Thymus (tissue), 11 donors: ENCODE data around the gene RAB23. TPM values are rescaled to one million over a fixed set of nuclear protein-coding genes. Genes with fewer than 3 reads are reported as not detected.

ENCODE experiments used
- DNase-seq, 9 donors: peaks; one replicate each; pipeline ENCODE4 v3.0.0-alpha.2; 2013; ENCODE audit warnings: low spot score in 9 of 9, low read depth in 6 of 9, missing footprints in 1 of 9
- H3K27ac ChIP-seq, 2 donors: one replicate each; pipeline ENCODE4 v1.5.1; 2013; ENCODE audit warnings: control low read depth in 1 of 2, low read depth in 1 of 2, low read length in 1 of 2, mild to moderate bottlenecking in 1 of 2, moderate library complexity in 1 of 2
- H3K27me3 ChIP-seq, 2 donors: one replicate each; pipeline ENCODE4 v1.5.1; 2013; ENCODE audit warnings: low read length in 1 of 2; ENCODE audit not compliant: control insufficient read depth in 2 of 2, insufficient read depth in 1 of 2
- H3K36me3 ChIP-seq, 2 donors: one replicate each; pipeline ENCODE4 v1.5.1; 2013; ENCODE audit warnings: low read length in 1 of 2, mild to moderate bottlenecking in 1 of 2, moderate library complexity in 1 of 2; ENCODE audit not compliant: control insufficient read depth in 2 of 2, insufficient read depth in 2 of 2
- H3K4me1 ChIP-seq, 2 donors: one replicate each; pipeline ENCODE4 v1.5.1; 2013; ENCODE audit warnings: low read length in 2 of 2; ENCODE audit not compliant: control insufficient read depth in 2 of 2, insufficient read depth in 2 of 2
- H3K4me3 ChIP-seq, 2 donors: one replicate each; pipeline ENCODE4 v1.5.1; 2013; ENCODE audit warnings: low read length in 2 of 2, control low read depth in 1 of 2, mild to moderate bottlenecking in 1 of 2
- H3K9me3 ChIP-seq, 2 donors: one replicate each; pipeline ENCODE4 v1.5.1; 2013; ENCODE audit warnings: low read length in 1 of 2, mild to moderate bottlenecking in 1 of 2; ENCODE audit not compliant: control insufficient read depth in 2 of 2, insufficient read depth in 1 of 2
- WGBS: extraction: QIAGEN DNeasy Blood & Tissue Kit; methylation state at CpG from one replicate; pipeline ENCODE4 v1.1.7; 2013; 5-methylcytosine and 5-hydroxymethylcytosine counted together
- polyA plus RNA-seq: library from polyadenylated mRNA; stranded (reverse); fragments of 200-250 nt; gene quantifications from one replicate; pipeline ENCODE4 v1.2.3, GENCODE V29; 2013
- total RNA-seq: library from RNA; stranded (reverse); fragments of 120-200 nt; gene quantifications from one replicate; pipeline ENCODE4 v1.2.4, GENCODE V29; 2013
- donor health status: healthy.

The RAB23 gene
- total and polyA plus RNA-seq, 2 donors = 5.8 to 7.1 TPM

GRCh38 chr6:57205550-57206328 lies 16.4 kb downstream of the RAB23 start:
- H3K9me3 ChIP-seq = no peaks in the 10 kb centered on the region
- no peak overlapping the region for H3K4me3 ChIP-seq
- no peak for DNase-seq
- no peaks in the 10 kb centered on the region for H3K27me3 ChIP-seq
- no peak overlapping the region for H3K27ac ChIP-seq
- H3K4me1 ChIP-seq = no peaks in the 10 kb centered on the region
- 97% methylated on average over 7 of the region's 7 CpGs for WGBS
- no peaks in the 10 kb centered on the region for H3K36me3 ChIP-seq

- DNase-seq = no peak
- Histone ChIP-seq H3K36me3 (no peaks in the 10 kb centered on the region), H3K27ac (no peak overlapping the region), H3K9me3 (no peaks in the 10 kb centered on the region), H3K4me3 (no peak overlapping the region), H3K4me1 (no peaks in the 10 kb centered on the region), H3K27me3 (no peaks in the 10 kb centered on the region)
- WGBS = 99% methylated on average over 1 of the region's 1 CpG
Measured at GRCh38 chr6:57201718-57202117, 20.4 kb downstream of the RAB23 start.

- Histone ChIP-seq H3K4me3 (no peak overlapping the region), H3K36me3 (no peaks in the 10 kb centered on the region), H3K27ac (no peak overlapping the region), H3K27me3 (no peaks in the 10 kb centered on the region), H3K9me3 (no peaks in the 10 kb centered on the region), H3K4me1 (no peaks in the 10 kb centered on the region)
- DNase-seq = no peak
- WGBS = 96% methylated on average over 6 of the region's 6 CpGs
Measured at GRCh38 chr6:57198926-57199636, 23.0 kb downstream of the RAB23 start.

GRCh38 chr6:57195457-57195856 lies 26.6 kb downstream of the RAB23 start:
- DNase-seq = no peak
- WGBS = 94% methylated on average over 2 of the region's 2 CpGs
- Histone ChIP-seq H3K27me3 (no peaks in the 10 kb centered on the region), H3K36me3 (peaks cover 0 to 17% of the 10 kb centered on the region in 2 donors), H3K27ac (no peak overlapping the region), H3K4me3 (no peak overlapping the region), H3K4me1 (no peaks in the 10 kb centered on the region), H3K9me3 (no peaks in the 10 kb centered on the region)

GRCh38 chr6:57193177-57193576 lies 28.9 kb downstream of the RAB23 start:
- peaks cover 0 to 24% of the 10 kb centered on the region in 2 donors for H3K36me3 ChIP-seq
- H3K27me3 ChIP-seq = no peaks in the 10 kb centered on the region
- no peaks in the 10 kb centered on the region for H3K4me1 ChIP-seq
- no peak for DNase-seq
- no peaks in the 10 kb centered on the region for H3K9me3 ChIP-seq
- no peak overlapping the region for H3K4me3 ChIP-seq
- no peak overlapping the region for H3K27ac ChIP-seq

GRCh38 chr6:57190140-57190539 lies 32.0 kb downstream of the RAB23 start:
- H3K4me3 ChIP-seq = no peak overlapping the region
- peak in 1 of 9 donors; percentile 8 for DNase-seq
- H3K27me3 ChIP-seq = no peaks in the 10 kb centered on the region
- peaks cover 0 to 24% of the 10 kb centered on the region in 2 donors for H3K36me3 ChIP-seq
- 92% methylated on average over 2 of the region's 2 CpGs for WGBS
- H3K27ac ChIP-seq = no peak overlapping the region
- no peaks in the 10 kb centered on the region for H3K4me1 ChIP-seq
- H3K9me3 ChIP-seq = no peaks in the 10 kb centered on the region

- WGBS = 97% methylated on average over 2 of the region's 2 CpGs
- no peak overlapping the region for H3K27ac ChIP-seq
- H3K9me3 ChIP-seq = no peaks in the 10 kb centered on the region
- H3K4me3 ChIP-seq = no peak overlapping the region
- no peak for DNase-seq
- H3K36me3 ChIP-seq = peaks cover 0 to 10% of the 10 kb centered on the region in 2 donors
- H3K27me3 ChIP-seq = no peaks in the 10 kb centered on the region
- no peaks in the 10 kb centered on the region for H3K4me1 ChIP-seq
Measured at GRCh38 chr6:57183336-57183735, 38.8 kb downstream of the RAB23 start.

GRCh38 chr6:57182017-57182432 lies 40.1 kb downstream of the RAB23 start:
- no peaks in the 10 kb centered on the region for H3K4me1 ChIP-seq
- peaks cover 0 to 10% of the 10 kb centered on the region in 2 donors for H3K36me3 ChIP-seq
- H3K27ac ChIP-seq = no peak overlapping the region
- no peak overlapping the region for H3K4me3 ChIP-seq
- no peak for DNase-seq
- H3K27me3 ChIP-seq = no peaks in the 10 kb centered on the region
- WGBS = 96% methylated on average over 2 of the region's 2 CpGs
- no peaks in the 10 kb centered on the region for H3K9me3 ChIP-seq

GRCh38 chr6:57180596-57180995 lies 41.5 kb downstream of the RAB23 start:
- H3K4me3 ChIP-seq = no peak overlapping the region
- no peaks in the 10 kb centered on the region for H3K27me3 ChIP-seq
- no peaks in the 10 kb centered on the region for H3K9me3 ChIP-seq
- no peak for DNase-seq
- H3K27ac ChIP-seq = no peak overlapping the region
- over 99% methylated on average over 3 of the region's 3 CpGs for WGBS
- H3K4me1 ChIP-seq = no peaks in the 10 kb centered on the region
- peaks cover 0 to 10% of the 10 kb centered on the region in 2 donors for H3K36me3 ChIP-seq
